ENCODE measurements around the gene SLX4IP. TPM values are rescaled to one million over a fixed set of nuclear protein-coding genes. Genes with fewer than 3 reads are reported as not detected.

The SLX4IP gene
- total RNA-seq, 4 donors from 2014 or later, result 1.3 to 3.0 (median 1.9) TPM

GRCh38 chr20:10449270-10449669 is 14.2 kb downstream of the SLX4IP start:
- no peak overlapping the region for H3K4me3 ChIP-seq
- 100% methylated on average over 1 of the region's 2 CpGs for WGBS, 2 donors (ENCODE audit: low coverage in 1 of 2)
- no peak overlapping the region for H3K27ac ChIP-seq
- no peak for TF ChIP-seq CTCF (IDR thresholded peaks at IDR 0.05)
- H3K27me3 ChIP-seq, result no peaks in the 10 kb centered on the region
- H3K36me3 ChIP-seq, result no peaks in the 10 kb centered on the region
- no peaks in the 10 kb centered on the region for H3K4me1 ChIP-seq
- no peak for ATAC-seq
- H3K9me3 ChIP-seq, result no peaks in the 10 kb centered on the region

- ATAC-seq, result no peak
- TF ChIP-seq POLR2A (IDR thresholded peaks at IDR 0.05) (no peak), POLR2AphosphoS5 (IDR thresholded peaks at IDR 0.05) (no peak), EP300 (IDR thresholded peaks at IDR 0.05) (no peak), CTCF (IDR thresholded peaks at IDR 0.05) (no peak)
- 54 to 59% methylated on average over 3 to 4 of the region's 5 CpGs for WGBS, 2 donors (ENCODE audit: low coverage in 1 of 2)
- no peaks in the 10 kb centered on the region for H3K4me1 ChIP-seq
- H3K36me3 ChIP-seq, result no peaks in the 10 kb centered on the region
- no peaks in the 10 kb centered on the region for H3K27me3 ChIP-seq
- H3K4me3 ChIP-seq, result no peak overlapping the region
- H3K27ac ChIP-seq, result no peak overlapping the region
- peaks cover 0 to 9% (median 0%) of the 10 kb centered on the region in 3 donors for H3K9me3 ChIP-seq
These were observed 18.1 kb downstream of the SLX4IP start for GRCh38 chr20:10453241-10453640.

GRCh38 chr20:10454151-10454750 is 19.1 kb downstream of the SLX4IP start:
- peaks cover 0 to 4% of the 10 kb centered on the region in 2 donors for H3K36me3 ChIP-seq
- H3K4me1 ChIP-seq, result no peaks in the 10 kb centered on the region
- no peak overlapping the region for H3K27ac ChIP-seq
- no peak overlapping the region for H3K4me3 ChIP-seq
- no peak for ATAC-seq
- no peaks in the 10 kb centered on the region for H3K27me3 ChIP-seq
- no peak for TF ChIP-seq EP300 (IDR thresholded peaks at IDR 0.05)
- TF ChIP-seq POLR2AphosphoS5 (IDR thresholded peaks at IDR 0.05), result no peak
- TF ChIP-seq POLR2A (IDR thresholded peaks at IDR 0.05), result no peak
- TF ChIP-seq CTCF (IDR thresholded peaks at IDR 0.05), result no peak
- H3K9me3 ChIP-seq, result peaks cover 0 to 9% (median 0%) of the 10 kb centered on the region in 3 donors

GRCh38 chr20:10461495-10461894 is 26.4 kb downstream of the SLX4IP start:
- Histone ChIP-seq H3K4me3 (no peak overlapping the region), H3K9me3 (peaks cover 0 to 9% (median 0%) of the 10 kb centered on the region in 3 donors), H3K36me3 (peaks cover 0 to 4% of the 10 kb centered on the region in 2 donors), H3K27me3 (no peaks in the 10 kb centered on the region), H3K27ac (no peak overlapping the region), H3K4me1 (peaks cover 0 to 8% (median 0%) of the 10 kb centered on the region in 3 donors)
- 92 to 100% methylated on average over 1 to 2 of the region's 2 CpGs for WGBS, 2 donors (ENCODE audit: low coverage in 1 of 2)
- TF ChIP-seq EP300 (IDR thresholded peaks at IDR 0.05), result no peak
- TF ChIP-seq CTCF (IDR thresholded peaks at IDR 0.05), result no peak
- TF ChIP-seq POLR2A (IDR thresholded peaks at IDR 0.05), result no peak
- no peak for TF ChIP-seq POLR2AphosphoS5 (IDR thresholded peaks at IDR 0.05)
- no peak for ATAC-seq

- no peak for TF ChIP-seq POLR2A (IDR thresholded peaks at IDR 0.05)
- no peak for TF ChIP-seq EP300 (IDR thresholded peaks at IDR 0.05)
- TF ChIP-seq CTCF (IDR thresholded peaks at IDR 0.05), result no peak
- no peak for TF ChIP-seq POLR2AphosphoS5 (IDR thresholded peaks at IDR 0.05)
- H3K4me3 ChIP-seq, result no peak overlapping the region
- no peak overlapping the region for H3K27ac ChIP-seq
- no peaks in the 10 kb centered on the region for H3K27me3 ChIP-seq
- peaks cover 0 to 4% of the 10 kb centered on the region in 2 donors for H3K36me3 ChIP-seq
- H3K4me1 ChIP-seq, result peaks cover 0 to 18% (median 0%) of the 10 kb centered on the region in 3 donors
- H3K9me3 ChIP-seq, result peaks cover 0 to 4% (median 0%) of the 10 kb centered on the region in 3 donors
- ATAC-seq, result no peak
These were observed 27.4 kb downstream of the SLX4IP start for GRCh38 chr20:10462516-10462915.

Measured in gastroesophageal sphincter (tissue), 4 donors.